Activated T-cell treated with anti-CD3 and anti-CD28 coated beads, Interleukin-2, amount 50 U/mL, for 24 hours (primary cell): ENCODE results near the gene BIK.

Source experiments
- DNase-seq: peaks from one replicate; pipeline ENCODE4 v3.0.0-alpha.2; 2020
- H3K27ac Mint-ChIP-seq: 2 replicates; pipeline ENCODE4 v1.8.0; 2020; ENCODE audit warnings: mild to moderate bottlenecking, mixed read lengths
- H3K27me3 Mint-ChIP-seq: 2 replicates; pipeline ENCODE4 v1.8.0; 2020; ENCODE audit warnings: mixed read lengths
- H3K36me3 Mint-ChIP-seq: 2 replicates; pipeline ENCODE4 v1.8.0; 2020; ENCODE audit warnings: low read depth, mixed read lengths
- H3K4me1 Mint-ChIP-seq: 2 replicates; pipeline ENCODE4 v1.8.0; 2020; ENCODE audit warnings: low read depth, mixed read lengths
- H3K4me3 Mint-ChIP-seq: 2 replicates; pipeline ENCODE4 v1.8.0; 2020; ENCODE audit warnings: mild to moderate bottlenecking, moderate library complexity, mixed read lengths
- H3K9me3 Mint-ChIP-seq: 2 replicates; pipeline ENCODE4 v1.8.0; 2020; ENCODE audit warnings: mixed read lengths

The BIK gene

GRCh38 chr22:43116932-43117331, 6.4 kb downstream of the BIK start:
- Mint-ChIP-seq H3K36me3 (no peaks in the 10 kb centered on the region), H3K27me3 (no peaks in the 10 kb centered on the region), H3K4me3 (no peak overlapping the region), H3K4me1 (peaks cover 7% of the 10 kb centered on the region), H3K9me3 (no peaks in the 10 kb centered on the region), H3K27ac (no peak overlapping the region)
- no peak for DNase-seq

DNA sequence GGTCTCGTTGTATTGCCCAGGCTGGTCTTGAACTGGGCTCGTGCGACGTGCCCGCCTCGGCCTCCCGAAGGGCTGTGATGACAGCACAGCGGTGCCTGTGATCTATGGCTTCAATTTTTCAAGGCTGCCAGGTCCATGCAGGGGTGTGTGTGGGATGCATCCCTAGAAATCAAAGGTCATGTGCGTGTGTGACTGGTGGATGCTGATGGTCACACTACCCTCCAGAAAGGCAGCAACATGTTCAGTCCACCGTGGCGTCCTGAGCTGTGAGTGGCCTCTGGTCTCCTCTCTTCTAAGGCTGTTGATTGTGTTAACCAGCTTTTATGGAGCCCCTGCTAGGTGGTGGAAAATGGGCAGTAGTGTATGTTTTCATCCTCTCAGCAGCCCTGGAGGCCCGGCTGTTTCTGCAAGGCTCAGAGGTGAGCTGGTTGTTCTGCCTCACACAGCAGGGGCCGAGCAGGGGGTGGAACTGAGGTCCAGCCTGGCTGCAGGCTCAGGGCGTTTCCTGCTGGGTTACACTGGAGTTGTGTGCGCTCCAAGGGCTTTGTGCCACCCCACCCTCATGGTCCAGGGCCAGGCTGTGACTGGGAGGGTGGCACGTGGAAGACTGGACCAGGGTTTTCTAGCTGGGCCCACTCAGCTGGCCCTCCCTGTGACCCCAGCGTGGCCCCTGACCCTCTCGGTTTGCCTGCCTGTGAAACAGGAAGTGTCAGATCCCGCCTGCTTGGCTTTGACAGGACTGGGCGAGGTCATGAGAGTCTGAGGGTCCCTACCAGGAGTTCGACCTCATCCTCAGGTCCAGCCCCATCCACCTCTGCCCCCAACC, 7.7 kb downstream of the BIK start:
- no peak for DNase-seq
- no peak overlapping the region for H3K27ac Mint-ChIP-seq
- H3K27me3 Mint-ChIP-seq = no peaks in the 10 kb centered on the region
- no peaks in the 10 kb centered on the region for H3K36me3 Mint-ChIP-seq
- no peaks in the 10 kb centered on the region for H3K9me3 Mint-ChIP-seq
- H3K4me1 Mint-ChIP-seq = peaks cover 7% of the 10 kb centered on the region
- no peak overlapping the region for H3K4me3 Mint-ChIP-seq

- Mint-ChIP-seq H3K4me3 (no peak overlapping the region), H3K27me3 (no peaks in the 10 kb centered on the region), H3K27ac (no peak overlapping the region), H3K9me3 (no peaks in the 10 kb centered on the region), H3K4me1 (peaks cover 7% of the 10 kb centered on the region), H3K36me3 (no peaks in the 10 kb centered on the region)
- DNase-seq = no peak
Observed at GRCh38 chr22:43118953-43119458, 8.5 kb downstream of the BIK start.

DNA sequence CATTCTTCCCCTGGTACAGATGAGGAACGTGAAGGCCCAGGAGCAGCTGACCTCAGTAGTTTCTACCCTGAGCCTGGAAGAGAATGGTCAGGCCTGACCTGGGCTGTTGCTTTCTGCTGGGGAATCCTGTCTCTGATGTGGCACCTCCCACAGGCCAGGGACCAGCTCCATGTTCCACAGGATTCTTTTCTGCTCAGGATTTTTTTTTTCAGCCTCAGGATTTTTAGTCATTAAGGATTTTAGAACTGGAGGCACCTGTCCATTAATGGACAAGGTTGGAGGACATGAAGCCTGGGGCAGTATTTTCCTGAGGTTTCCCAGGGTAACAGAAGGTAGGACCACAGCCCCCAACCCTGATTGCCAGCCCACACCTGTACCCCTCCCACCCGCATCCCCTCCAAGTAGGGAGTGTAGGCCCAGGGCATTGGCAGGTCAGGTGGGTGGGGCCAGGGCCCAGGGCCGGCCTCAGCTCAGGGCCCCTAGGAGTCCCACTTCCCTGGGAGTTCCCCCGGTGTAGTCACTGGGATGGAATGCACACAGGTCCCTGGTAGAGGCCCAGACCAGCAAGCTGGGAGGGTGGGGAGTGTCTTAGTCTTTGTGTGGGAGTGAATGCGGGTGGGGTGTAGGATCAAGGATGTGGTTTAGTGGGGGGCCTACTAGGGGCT, 16.1 kb downstream of the BIK start:
- no peak overlapping the region for H3K4me3 Mint-ChIP-seq
- H3K27me3 Mint-ChIP-seq = no peaks in the 10 kb centered on the region
- H3K36me3 Mint-ChIP-seq = peaks cover 4% of the 10 kb centered on the region
- no peaks in the 10 kb centered on the region for H3K4me1 Mint-ChIP-seq
- DNase-seq = no peak
- H3K9me3 Mint-ChIP-seq = no peaks in the 10 kb centered on the region
- no peak overlapping the region for H3K27ac Mint-ChIP-seq

DNA sequence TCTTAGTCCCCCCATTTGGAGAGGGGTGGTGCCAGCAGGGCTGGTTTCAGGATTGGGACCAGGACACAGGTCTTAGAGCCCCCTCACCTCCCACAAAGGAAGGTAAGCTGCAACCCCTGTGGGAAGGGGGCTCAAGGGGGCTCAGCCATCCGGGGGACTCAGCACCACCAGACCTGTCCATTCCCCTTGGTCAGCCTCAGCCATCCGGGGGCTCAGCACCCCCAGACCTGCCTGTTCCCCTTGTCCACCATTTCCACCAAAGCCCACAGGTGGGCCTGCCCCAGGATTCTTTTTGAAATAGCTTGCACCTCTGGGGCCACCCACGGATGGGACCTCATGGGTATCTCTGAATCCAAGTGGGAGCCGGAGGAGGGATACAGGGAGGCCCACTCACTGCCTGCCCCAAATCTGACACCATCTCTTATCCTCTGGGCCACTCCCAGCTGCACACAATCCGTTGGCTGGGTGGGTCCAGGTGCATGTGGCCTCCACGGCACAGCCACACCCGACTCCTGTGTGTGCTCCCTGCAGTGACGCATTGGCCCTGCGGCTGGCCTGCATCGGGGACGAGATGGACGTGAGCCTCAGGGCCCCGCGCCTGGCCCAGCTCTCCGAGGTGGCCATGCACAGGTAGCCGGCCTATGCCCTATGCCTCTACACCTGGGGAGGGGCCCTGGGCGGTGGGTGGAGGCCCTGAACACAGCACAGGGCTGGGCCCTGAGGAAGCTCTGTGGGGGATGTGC, 16.8 kb downstream of the BIK start:
- H3K36me3 Mint-ChIP-seq = peaks cover 11% of the 10 kb centered on the region
- no peaks in the 10 kb centered on the region for H3K4me1 Mint-ChIP-seq
- H3K27ac Mint-ChIP-seq = no peak overlapping the region
- DNase-seq = no peak
- H3K4me3 Mint-ChIP-seq = no peak overlapping the region
- H3K27me3 Mint-ChIP-seq = no peaks in the 10 kb centered on the region
- H3K9me3 Mint-ChIP-seq = no peaks in the 10 kb centered on the region

- Mint-ChIP-seq H3K36me3 (peaks cover 19% of the 10 kb centered on the region), H3K9me3 (no peaks in the 10 kb centered on the region), H3K4me3 (no peak overlapping the region), H3K27ac (peak overlapping the region; percentile 17), H3K4me1 (no peaks in the 10 kb centered on the region), H3K27me3 (no peaks in the 10 kb centered on the region)
- DNase-seq = no peak
Observed at GRCh38 chr22:43128116-43128515, 17.6 kb downstream of the BIK start.

- Mint-ChIP-seq H3K9me3 (no peaks in the 10 kb centered on the region), H3K4me3 (no peak overlapping the region), H3K27me3 (no peaks in the 10 kb centered on the region), H3K27ac (no peak overlapping the region), H3K4me1 (no peaks in the 10 kb centered on the region), H3K36me3 (peaks cover 27% of the 10 kb centered on the region)
- DNase-seq = no peak
Observed at GRCh38 chr22:43128928-43129424, 18.4 kb downstream of the BIK start.

DNA sequence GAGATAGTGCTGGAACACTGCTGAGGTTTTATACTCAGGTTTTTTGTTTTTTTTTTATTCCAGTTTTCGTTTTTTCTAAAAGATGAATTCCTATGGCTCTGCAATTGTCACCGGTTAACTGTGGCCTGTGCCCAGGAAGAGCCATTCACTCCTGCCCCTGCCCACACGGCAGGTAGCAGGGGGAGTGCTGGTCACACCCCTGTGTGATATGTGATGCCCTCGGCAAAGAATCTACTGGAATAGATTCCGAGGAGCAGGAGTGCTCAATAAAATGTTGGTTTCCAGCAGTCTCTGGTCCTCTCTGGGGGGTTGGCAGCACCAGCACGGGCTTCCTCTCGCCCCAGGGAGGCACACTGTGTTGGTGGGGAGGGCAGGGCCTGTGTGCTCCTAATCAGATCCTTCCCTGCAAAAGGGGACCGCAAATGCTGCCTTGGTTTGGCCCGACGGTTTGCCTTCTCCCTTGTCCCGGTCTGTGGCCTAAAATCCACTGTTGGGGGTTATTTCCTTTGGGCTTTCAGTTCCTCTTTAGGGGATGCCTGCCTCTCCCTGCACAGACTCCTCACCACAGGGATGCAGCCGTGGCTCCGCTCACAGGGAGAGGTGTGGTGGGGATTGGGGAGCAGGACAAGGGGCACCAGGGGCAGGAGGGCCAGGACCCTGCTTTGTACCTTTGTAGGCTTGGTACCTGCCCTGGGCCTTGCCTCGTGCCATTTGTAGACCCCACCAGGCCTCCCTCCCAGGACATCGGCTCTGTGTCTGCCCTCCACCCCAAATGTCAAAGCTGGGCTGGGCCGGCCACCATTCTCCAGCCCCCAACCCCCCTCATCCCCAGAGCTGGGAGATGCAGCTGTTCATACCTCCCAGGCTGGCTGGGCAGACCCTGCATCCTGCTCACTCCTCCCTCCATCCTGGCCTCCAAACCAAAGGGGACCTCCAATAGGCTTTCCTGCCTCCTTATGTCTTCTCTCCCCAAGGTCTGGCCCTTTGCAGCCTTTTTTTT, 19.2 kb downstream of the BIK start:
- Mint-ChIP-seq H3K27ac (no peak overlapping the region), H3K4me3 (no peak overlapping the region), H3K9me3 (no peaks in the 10 kb centered on the region), H3K27me3 (no peaks in the 10 kb centered on the region), H3K36me3 (peaks cover 35% of the 10 kb centered on the region), H3K4me1 (no peaks in the 10 kb centered on the region)
- DNase-seq = no peak

GRCh38 chr22:43131773-43132501, 21.4 kb downstream of the BIK start:
- peaks cover 56% of the 10 kb centered on the region for H3K36me3 Mint-ChIP-seq
- no peak overlapping the region for H3K27ac Mint-ChIP-seq
- H3K4me1 Mint-ChIP-seq = peaks cover 2% of the 10 kb centered on the region
- H3K9me3 Mint-ChIP-seq = no peaks in the 10 kb centered on the region
- DNase-seq = no peak
- no peaks in the 10 kb centered on the region for H3K27me3 Mint-ChIP-seq
- no peak overlapping the region for H3K4me3 Mint-ChIP-seq

DNA sequence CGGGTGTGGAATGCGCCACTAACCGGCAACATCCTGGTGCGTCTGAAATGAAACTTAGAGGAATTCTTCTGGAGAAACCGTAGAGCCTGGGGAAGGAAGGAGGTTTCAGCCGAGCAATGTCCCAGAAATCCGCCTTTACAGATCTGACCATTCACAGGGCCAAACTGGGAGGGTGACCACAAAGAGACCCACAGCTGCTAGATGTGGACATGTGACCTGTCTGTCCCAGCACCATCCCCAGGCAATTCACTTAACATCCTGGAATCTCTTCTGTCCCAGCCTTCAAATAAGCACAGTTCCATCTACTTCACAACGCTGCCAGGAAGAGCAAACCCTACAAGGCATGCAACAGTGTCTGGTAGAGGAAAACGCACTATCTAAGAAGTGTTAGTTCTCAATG, 22.9 kb downstream of the BIK start:
- no peak for DNase-seq
- Mint-ChIP-seq H3K9me3 (no peaks in the 10 kb centered on the region), H3K27me3 (no peaks in the 10 kb centered on the region), H3K4me3 (no peak overlapping the region), H3K36me3 (peaks cover 70% of the 10 kb centered on the region), H3K27ac (no peak overlapping the region), H3K4me1 (peaks cover 2% of the 10 kb centered on the region)

- Mint-ChIP-seq H3K27me3 (no peaks in the 10 kb centered on the region), H3K9me3 (no peaks in the 10 kb centered on the region), H3K4me3 (no peak overlapping the region), H3K36me3 (peaks cover 82% of the 10 kb centered on the region), H3K4me1 (peaks cover 5% of the 10 kb centered on the region), H3K27ac (no peak overlapping the region)
- no peak for DNase-seq
Observed at GRCh38 chr22:43134553-43134952, 24.0 kb downstream of the BIK start.

DNA sequence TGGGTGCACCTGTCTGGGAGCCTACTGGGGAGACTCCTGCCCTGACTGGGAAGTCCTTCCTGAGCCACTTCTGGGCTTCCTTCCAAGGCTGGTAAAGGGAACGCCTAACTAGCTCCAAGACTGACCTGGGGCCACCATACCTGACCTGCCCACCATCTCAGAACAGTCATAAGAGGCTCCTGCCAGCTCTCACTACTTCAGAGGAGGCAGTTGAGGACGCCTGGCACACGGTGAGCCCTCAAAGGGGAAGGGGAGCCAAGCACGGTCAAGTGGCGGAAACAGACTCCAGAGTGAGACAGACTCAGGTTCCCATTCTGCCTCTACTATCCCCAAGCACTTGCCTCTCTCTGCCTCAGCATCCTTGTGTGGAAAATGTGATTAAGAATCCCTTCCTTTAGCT, 25.0 kb downstream of the BIK start:
- no peak for DNase-seq
- Mint-ChIP-seq H3K27ac (no peak overlapping the region), H3K4me3 (no peak overlapping the region), H3K4me1 (peaks cover 7% of the 10 kb centered on the region), H3K36me3 (peaks cover 90% of the 10 kb centered on the region), H3K9me3 (no peaks in the 10 kb centered on the region), H3K27me3 (no peaks in the 10 kb centered on the region)

GRCh38 chr22:43136255-43136654, 25.7 kb downstream of the BIK start:
- Mint-ChIP-seq H3K27ac (no peak overlapping the region), H3K4me3 (no peak overlapping the region), H3K4me1 (peaks cover 14% of the 10 kb centered on the region), H3K27me3 (no peaks in the 10 kb centered on the region), H3K36me3 (peaks cover 97% of the 10 kb centered on the region), H3K9me3 (no peaks in the 10 kb centered on the region)
- peak; percentile 56 for DNase-seq
